ENCODE measurements around the gene RANBP1. TPM values are rescaled to one million over a fixed set of nuclear protein-coding genes. Genes with fewer than 3 reads are reported as not detected.
A peak's percentile ranks its signal among the peaks of the same experiment; 100 is the strongest.

The RANBP1 gene
- total and polyA plus RNA-seq, 8 donors, result 63.7 to 184 (median 147) TPM

DNA sequence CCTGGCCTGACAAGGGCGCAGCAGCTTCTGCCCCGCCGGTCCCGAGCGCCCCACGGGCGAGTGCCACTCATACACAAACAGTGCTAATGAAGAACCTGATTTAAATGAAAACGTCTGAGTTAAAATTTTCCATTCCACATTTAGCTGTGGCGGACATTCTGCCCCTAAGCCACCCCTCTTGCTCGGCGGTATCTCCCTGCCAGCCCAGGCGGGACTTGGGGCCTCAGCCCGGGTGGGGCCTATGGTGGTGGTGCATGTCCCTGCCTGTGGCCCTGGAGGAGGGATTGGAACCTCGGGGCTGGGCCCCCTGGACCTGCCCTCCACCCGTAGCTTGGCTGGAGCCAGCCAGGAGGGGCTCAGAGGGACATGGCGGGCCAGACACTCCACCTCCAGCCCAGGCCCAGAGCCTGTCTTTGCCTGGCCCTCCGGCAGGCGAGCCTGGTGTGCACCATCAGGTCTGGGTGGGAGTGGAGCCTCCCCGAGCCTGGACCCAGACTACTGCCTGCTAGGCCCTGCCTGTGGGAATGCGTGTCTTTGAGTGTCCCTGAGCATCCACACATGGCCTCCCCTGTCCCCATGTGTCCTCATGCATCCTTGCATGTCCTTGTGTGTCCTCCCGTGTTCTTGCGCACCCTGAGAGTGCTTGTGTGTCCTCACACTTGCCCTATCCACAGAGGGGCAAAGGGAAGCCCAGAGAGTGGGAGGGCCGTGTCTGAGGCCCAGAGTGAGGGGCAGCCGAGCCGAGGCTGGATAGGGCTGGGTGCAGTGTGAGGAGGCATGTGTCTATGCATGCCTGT, 20.1 kb downstream of the RANBP1 start:
- H3K36me3 ChIP-seq, result peaks cover 0 to 17% of the 10 kb centered on the region in 2 donors
- ATAC-seq (no peak), DNase-seq (peak in 1 of 4 donors; percentile 77)
- no peak overlapping the region for H3K27ac ChIP-seq
- TF ChIP-seq, protein P1, sequence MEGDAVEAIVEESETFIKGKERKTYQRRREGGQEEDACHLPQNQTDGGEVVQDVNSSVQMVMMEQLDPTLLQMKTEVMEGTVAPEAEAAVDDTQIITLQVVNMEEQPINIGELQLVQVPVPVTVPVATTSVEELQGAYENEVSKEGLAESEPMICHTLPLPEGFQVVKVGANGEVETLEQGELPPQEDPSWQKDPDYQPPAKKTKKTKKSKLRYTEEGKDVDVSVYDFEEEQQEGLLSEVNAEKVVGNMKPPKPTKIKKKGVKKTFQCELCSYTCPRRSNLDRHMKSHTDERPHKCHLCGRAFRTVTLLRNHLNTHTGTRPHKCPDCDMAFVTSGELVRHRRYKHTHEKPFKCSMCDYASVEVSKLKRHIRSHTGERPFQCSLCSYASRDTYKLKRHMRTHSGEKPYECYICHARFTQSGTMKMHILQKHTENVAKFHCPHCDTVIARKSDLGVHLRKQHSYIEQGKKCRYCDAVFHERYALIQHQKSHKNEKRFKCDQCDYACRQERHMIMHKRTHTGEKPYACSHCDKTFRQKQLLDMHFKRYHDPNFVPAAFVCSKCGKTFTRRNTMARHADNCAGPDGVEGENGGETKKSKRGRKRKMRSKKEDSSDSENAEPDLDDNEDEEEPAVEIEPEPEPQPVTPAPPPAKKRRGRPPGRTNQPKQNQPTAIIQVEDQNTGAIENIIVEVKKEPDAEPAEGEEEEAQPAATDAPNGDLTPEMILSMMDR (IDR thresholded peaks at IDR 0.05), result no peak
- intact Hi-C loops (cut with DNase I), result no loop called here
- H3K4me1 ChIP-seq, result peaks cover 18 to 51% of the 10 kb centered on the region in 2 donors
- H3K27me3 ChIP-seq, result no peaks in the 10 kb centered on the region
- no peak overlapping the region for H3K4me3 ChIP-seq
- no peaks in the 10 kb centered on the region for H3K9me3 ChIP-seq

DNA sequence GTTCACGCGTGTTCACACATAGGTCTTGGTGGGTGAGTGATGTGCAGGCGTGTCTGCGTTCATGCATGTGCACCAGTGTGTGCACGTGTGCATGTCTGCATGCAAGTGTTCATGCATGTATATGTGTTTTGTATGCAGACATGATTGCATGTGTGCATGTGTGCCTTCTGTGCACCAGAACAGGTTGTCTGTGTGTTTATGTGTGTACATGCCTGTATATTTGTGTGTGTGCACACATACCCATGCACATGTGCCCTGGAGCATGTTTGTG, 20.6 kb downstream of the RANBP1 start:
- H3K4me1 ChIP-seq, result peaks cover 18 to 50% of the 10 kb centered on the region in 2 donors
- H3K36me3 ChIP-seq, result peaks cover 0 to 20% of the 10 kb centered on the region in 2 donors
- no peak for DNase-seq
- no peak overlapping the region for H3K4me3 ChIP-seq
- TF ChIP-seq, protein P1 (IDR thresholded peaks at IDR 0.05), result no peak
- intact Hi-C loops (cut with DNase I), result no loop called here
- H3K27me3 ChIP-seq, result no peaks in the 10 kb centered on the region
- H3K9me3 ChIP-seq, result no peaks in the 10 kb centered on the region
- H3K27ac ChIP-seq, result no peak overlapping the region
- no peak for ATAC-seq

DNA sequence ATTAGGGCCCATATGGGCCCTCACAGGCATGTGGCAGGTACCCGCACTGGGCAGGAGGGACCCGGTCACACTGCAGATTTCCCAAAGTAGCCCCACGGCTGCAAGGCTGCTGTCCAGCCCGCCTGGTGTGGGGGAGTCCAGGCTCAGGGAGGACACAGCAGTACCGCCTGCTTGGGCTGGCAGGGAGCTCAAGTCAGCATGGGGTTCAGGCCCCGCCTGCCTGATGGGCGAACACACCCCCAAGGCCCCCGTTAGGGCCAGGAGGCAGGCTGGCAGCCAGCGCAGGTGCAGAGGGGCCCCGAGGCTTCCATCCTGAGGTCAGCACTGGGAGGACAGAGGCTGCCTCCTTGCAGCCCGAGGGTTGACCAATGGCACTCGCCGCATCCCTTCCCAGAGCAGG, 21.2 kb downstream of the RANBP1 start:
- Histone ChIP-seq H3K4me1 (peaks cover 18 to 48% of the 10 kb centered on the region in 2 donors), H3K36me3 (peaks cover 0 to 26% of the 10 kb centered on the region in 2 donors), H3K9me3 (no peaks in the 10 kb centered on the region), H3K27me3 (no peaks in the 10 kb centered on the region), H3K27ac (no peak overlapping the region), H3K4me3 (no peak overlapping the region)
- intact Hi-C loops (cut with DNase I), result no loop called here
- TF ChIP-seq, protein P1 (IDR thresholded peaks at IDR 0.05), result no peak
- ATAC-seq (no peak), DNase-seq (no peak)

DNA sequence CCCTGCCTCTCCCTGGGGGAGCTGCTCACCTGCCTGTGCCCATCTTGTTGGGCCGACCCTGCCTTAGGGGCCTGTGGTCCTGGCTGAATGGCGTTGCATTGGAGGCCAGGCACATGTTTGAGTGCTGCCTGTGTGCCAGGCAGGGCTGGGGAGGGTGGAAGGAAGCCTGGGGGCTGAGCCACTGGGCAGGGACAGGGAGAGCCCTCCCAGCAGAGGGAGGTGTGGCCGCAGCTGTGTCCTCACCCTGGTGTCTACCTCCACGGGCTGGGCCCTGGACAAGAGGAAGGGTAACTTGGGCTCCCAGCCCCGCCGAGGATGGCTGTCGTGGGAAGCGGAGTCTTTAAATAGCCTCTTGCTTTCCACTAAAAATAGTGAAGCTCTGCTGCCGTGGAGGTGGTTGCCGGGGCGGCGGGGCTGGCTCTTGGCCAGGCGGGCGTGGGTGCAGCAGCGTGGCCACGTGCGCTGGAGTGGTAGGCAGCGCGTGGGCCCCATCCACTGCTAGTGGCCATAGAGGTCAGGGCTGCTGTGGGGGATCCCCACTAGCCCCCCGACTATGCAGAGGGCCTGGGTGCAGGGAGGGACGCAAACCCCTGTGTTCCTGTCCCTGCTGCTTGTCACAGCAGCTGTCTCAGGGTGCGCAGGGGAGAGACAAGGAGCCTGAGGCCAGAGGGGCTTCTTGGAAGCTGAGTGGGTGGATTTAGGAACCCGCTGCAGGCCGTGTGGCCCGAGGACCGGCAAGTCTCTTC, 21.9 kb downstream of the RANBP1 start:
- TF ChIP-seq, protein P1 (IDR thresholded peaks at IDR 0.05), result no peak
- Histone ChIP-seq H3K27ac (no peak overlapping the region), H3K4me1 (peaks cover 12 to 41% of the 10 kb centered on the region in 2 donors), H3K4me3 (no peak overlapping the region), H3K9me3 (no peaks in the 10 kb centered on the region), H3K36me3 (peaks cover 0 to 30% of the 10 kb centered on the region in 2 donors), H3K27me3 (no peaks in the 10 kb centered on the region)
- DNase-seq (no peak), ATAC-seq (no peak)
- intact Hi-C loops (cut with DNase I), result no loop called here

DNA sequence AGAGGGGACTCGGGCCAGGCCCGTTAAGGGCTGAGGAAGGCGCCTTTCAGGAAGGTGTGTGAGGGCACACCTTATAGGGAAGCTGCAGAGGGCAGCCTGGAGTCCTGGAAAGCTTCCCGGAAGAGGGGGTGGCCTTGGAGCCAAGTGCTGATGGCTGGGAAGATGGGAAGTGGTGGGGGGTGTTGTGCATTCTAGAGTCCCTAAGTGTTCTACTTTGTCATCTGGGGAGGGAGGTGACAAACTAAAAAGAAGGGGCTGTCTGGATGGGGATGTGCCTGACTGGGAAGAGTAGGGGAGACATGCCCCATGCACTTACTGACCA, 22.5 kb downstream of the RANBP1 start:
- intact Hi-C loops (cut with DNase I), result no loop called here

More for the DNA sequence above, 22.5 kb downstream of the RANBP1 start:
- DNase-seq (no peak), ATAC-seq (peak; percentile 13)
- Histone ChIP-seq H3K27ac (no peak overlapping the region), H3K27me3 (no peaks in the 10 kb centered on the region), H3K36me3 (peaks cover 0 to 36% of the 10 kb centered on the region in 2 donors), H3K4me3 (no peak overlapping the region), H3K4me1 (peaks cover 10 to 36% of the 10 kb centered on the region in 2 donors), H3K9me3 (no peaks in the 10 kb centered on the region)
- TF ChIP-seq, protein P1 (IDR thresholded peaks at IDR 0.05), result no peak

Measured in left lung (tissue), 10 donors.